Ascending aorta (tissue), 2 donors: ENCODE measurements around the gene C9orf152. TPM values are rescaled to one million over a fixed set of nuclear protein-coding genes. Genes with fewer than 3 reads are reported as not detected.
"Not testable (repeated sequence)": the region's sequence is repeated elsewhere in the genome, so short reads cannot be mapped to it uniquely, and the experiment has no call there.

Experiments used
- DNase-seq, 2 donors: peaks; one replicate each; pipeline ENCODE4 v3.0.0-alpha.2; 2019; ENCODE audit warnings: low spot score in 2 of 2
- H3K27ac ChIP-seq, 2 donors: fragments of 200-600 bp; sonication (generic); one replicate each; pipeline ENCODE4 v1.5.1; 2016 to 2017; ENCODE audit warnings: mild to moderate bottlenecking in 1 of 2
- H3K27me3 ChIP-seq: fragments of 200-600 bp; sonication (generic); one replicate; pipeline ENCODE4 v1.5.1; 2017
- H3K36me3 ChIP-seq, 2 donors: fragments of 200-600 bp; sonication (generic); one replicate each; pipeline ENCODE4 v1.5.1; 2016
- H3K4me1 ChIP-seq, 2 donors: fragments of 200-600 bp; sonication (generic); one replicate each; pipeline ENCODE4 v1.5.1; 2016 to 2017; ENCODE audit warnings: mild to moderate bottlenecking in 1 of 2
- H3K4me3 ChIP-seq, 2 donors: fragments of 200-600 bp; sonication (generic); one replicate each; pipeline ENCODE4 v1.5.1; 2016 to 2017; ENCODE audit warnings: mild to moderate bottlenecking in 1 of 2
- H3K9me3 ChIP-seq, 2 donors: fragments of 200-600 bp; sonication (generic); one replicate each; pipeline ENCODE4 v1.5.1; 2016
- CTCF ChIP-seq, 3 experiments: fragments of 200-600 bp in 2 of 3; fragments of 450-650 bp in 1 of 3; sonication (generic) in 2 of 3; IDR thresholded peaks; one replicate each; pipeline ENCODE4 v1.5.1; 2016 to 2019; ENCODE audit warnings: antibody characterized with exemption in 3 of 3, mild to moderate bottlenecking in 1 of 3, moderate library complexity in 1 of 3
- intact Hi-C: fragments of 100-400 bp; cut with DNase I; formaldehyde crosslinking; loops from one replicate; pipeline ENCODE4 v1.15.1; 2023
- total RNA-seq: library from RNA; depleted of rRNA; stranded (reverse); fragments of >200 nt; gene quantifications from one replicate; pipeline ENCODE4 v1.1.0, GENCODE V29; 2016

Gene C9orf152
- total RNA-seq, 1 donor from 2014 or later = not detected

- DNase-seq = no peak
- TF ChIP-seq CTCF (IDR thresholded peaks at IDR 0.05) = no peak
- Histone ChIP-seq H3K27ac (peak overlapping the region; percentile 92 to 94), H3K4me3 (peak overlapping the region; percentile 91 to 97), H3K27me3 (no peaks in the 10 kb centered on the region), H3K9me3 (no peaks in the 10 kb centered on the region), H3K4me1 (peaks cover 2 to 10% of the 10 kb centered on the region in 2 donors), H3K36me3 (peaks cover 7 to 17% of the 10 kb centered on the region in 2 donors)
- intact Hi-C loops = no loop called here
Observed at GRCh38 chr9:110254500-110254899, 46.5 kb upstream of the C9orf152 start.

- H3K4me3 ChIP-seq = no peak overlapping the region
- peaks cover 2 to 9% of the 10 kb centered on the region in 2 donors for H3K4me1 ChIP-seq
- intact Hi-C loops = no loop called here
- H3K9me3 ChIP-seq = no peaks in the 10 kb centered on the region
- DNase-seq = no peak
- TF ChIP-seq CTCF (IDR thresholded peaks at IDR 0.05) = no peak
- H3K27me3 ChIP-seq = no peaks in the 10 kb centered on the region
- peak overlapping the region in 1 of 2 donors; percentile 4 for H3K27ac ChIP-seq
- H3K36me3 ChIP-seq = peaks cover 17 to 34% of the 10 kb centered on the region in 2 donors
Observed at GRCh38 chr9:110252509-110253139, 44.7 kb upstream of the C9orf152 start.

GRCh38 chr9:110251770-110252169, 43.8 kb upstream of the C9orf152 start:
- H3K4me1 ChIP-seq = not testable (repeated sequence)

GRCh38 chr9:110251212-110251611, 43.3 kb upstream of the C9orf152 start:
- Histone ChIP-seq H3K27me3 (no peaks in the 10 kb centered on the region), H3K4me3 (no peak overlapping the region), H3K4me1 (peaks cover 2% of the 10 kb centered on the region in 2 donors), H3K36me3 (peaks cover 26 to 48% of the 10 kb centered on the region in 2 donors), H3K9me3 (no peaks in the 10 kb centered on the region), H3K27ac (no peak overlapping the region)
- no peak for DNase-seq
- no peak for TF ChIP-seq CTCF (IDR thresholded peaks at IDR 0.05)
- intact Hi-C loops = no loop called here

More at GRCh38 chr9:110251770-110252169, 43.8 kb upstream of the C9orf152 start:
- H3K27ac ChIP-seq, intact Hi-C loops, H3K9me3 ChIP-seq, H3K27me3 ChIP-seq, DNase-seq, H3K4me3 ChIP-seq: not testable (repeated sequence)
- H3K36me3 ChIP-seq = peaks cover 21 to 42% of the 10 kb centered on the region in 2 donors

GRCh38 chr9:110249603-110250002, 41.6 kb upstream of the C9orf152 start:
- peaks cover 27 to 58% of the 10 kb centered on the region in 2 donors for H3K36me3 ChIP-seq
- intact Hi-C loops = no loop called here
- TF ChIP-seq CTCF (IDR thresholded peaks at IDR 0.05) = no peak

GRCh38 chr9:110248361-110248760, 40.4 kb upstream of the C9orf152 start:
- Histone ChIP-seq H3K27ac (no peak overlapping the region), H3K4me3 (no peak overlapping the region), H3K9me3 (no peaks in the 10 kb centered on the region), H3K36me3 (peaks cover 27 to 68% of the 10 kb centered on the region in 2 donors), H3K4me1 (no peaks in the 10 kb centered on the region), H3K27me3 (no peaks in the 10 kb centered on the region)
- no peak for DNase-seq
- TF ChIP-seq CTCF (IDR thresholded peaks at IDR 0.05) = no peak
- intact Hi-C loops = no loop called here

More at GRCh38 chr9:110249603-110250002, 41.6 kb upstream of the C9orf152 start:
- Histone ChIP-seq H3K27me3 (no peaks in the 10 kb centered on the region), H3K9me3 (no peaks in the 10 kb centered on the region), H3K4me3 (no peak overlapping the region), H3K4me1 (peaks cover 0 to 1% of the 10 kb centered on the region in 2 donors), H3K27ac (no peak overlapping the region)
- DNase-seq = no peak
